Skeletal muscle tissue (tissue), 4 donors: Measurements from ENCODE around the gene ZNF609. TPM values are rescaled to one million over a fixed set of nuclear protein-coding genes. Genes with fewer than 3 reads are reported as not detected.

ENCODE experiments used
- H3K27ac ChIP-seq: one replicate; pipeline ENCODE4 v1.7.0; 2013; ENCODE audit warnings: mild to moderate bottlenecking, low read depth, low read length, inconsistent platforms
- H3K27me3 ChIP-seq, 3 donors: one replicate each; pipeline ENCODE4 v1.7.0; 2013; ENCODE audit warnings: low read length in 3 of 3; ENCODE audit not compliant: control insufficient read depth in 3 of 3, insufficient read depth in 3 of 3
- H3K36me3 ChIP-seq, 3 donors: one replicate each; pipeline ENCODE4 v1.7.0; 2013; ENCODE audit warnings: low read length in 3 of 3; ENCODE audit not compliant: control insufficient read depth in 3 of 3, insufficient read depth in 3 of 3
- H3K4me1 ChIP-seq, 3 donors: one replicate each; pipeline ENCODE4 v1.7.0; 2013; ENCODE audit warnings: low read length in 3 of 3, mild to moderate bottlenecking in 3 of 3; ENCODE audit not compliant: control insufficient read depth in 3 of 3, insufficient read depth in 3 of 3
- H3K4me3 ChIP-seq, 3 donors: one replicate each; pipeline ENCODE4 v1.7.0; 2013; ENCODE audit warnings: low read length in 3 of 3
- H3K9ac ChIP-seq, 3 donors: one replicate each; pipeline ENCODE4 v1.7.0; 2013; ENCODE audit warnings: low read length in 3 of 3, mild to moderate bottlenecking in 3 of 3, moderate library complexity in 2 of 3, low read depth in 1 of 3
- H3K9me3 ChIP-seq, 3 donors: one replicate each; pipeline ENCODE4 v1.7.0; 2013; ENCODE audit warnings: low read length in 3 of 3; ENCODE audit not compliant: control insufficient read depth in 3 of 3
- total RNA-seq: library from RNA; depleted of rRNA; stranded (reverse); fragments of >200 nt; gene quantifications from one replicate; pipeline ENCODE4 v1.2.3, GENCODE V29; 2014
- donor health status: Osteomylitis.

ZNF609 gene
- total RNA-seq, 1 donor from 2014 or later, result 13.6 TPM

DNA sequence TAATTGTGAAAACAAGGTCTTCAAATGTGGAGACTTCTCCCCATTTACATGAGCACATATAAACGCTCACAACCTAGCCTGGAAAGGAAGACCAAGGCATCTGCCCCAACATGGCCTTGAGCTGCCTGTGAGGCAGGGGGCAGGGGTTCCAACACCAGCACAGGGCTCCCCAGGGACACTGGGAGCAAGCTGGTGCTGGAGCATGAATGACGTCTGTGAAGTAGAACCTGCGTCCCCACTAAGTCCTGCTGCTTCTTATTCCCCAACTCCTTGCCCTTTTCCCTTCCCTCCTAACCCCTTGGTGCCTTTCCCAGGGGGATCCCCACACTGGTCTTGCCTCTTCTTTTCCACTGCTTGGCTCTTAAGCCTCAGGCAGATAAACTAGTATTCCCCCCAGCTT, 221.9 kb downstream of the ZNF609 start:
- H3K9ac ChIP-seq, result no peak overlapping the region
- no peak overlapping the region for H3K27ac ChIP-seq
- H3K4me3 ChIP-seq, result no peak overlapping the region
- H3K27me3 ChIP-seq, result no peaks in the 10 kb centered on the region
- no peaks in the 10 kb centered on the region for H3K9me3 ChIP-seq
- peaks cover 19 to 61% (median 51%) of the 10 kb centered on the region in 3 donors for H3K36me3 ChIP-seq
- H3K4me1 ChIP-seq, result peaks cover 4 to 11% (median 6%) of the 10 kb centered on the region in 3 donors

DNA sequence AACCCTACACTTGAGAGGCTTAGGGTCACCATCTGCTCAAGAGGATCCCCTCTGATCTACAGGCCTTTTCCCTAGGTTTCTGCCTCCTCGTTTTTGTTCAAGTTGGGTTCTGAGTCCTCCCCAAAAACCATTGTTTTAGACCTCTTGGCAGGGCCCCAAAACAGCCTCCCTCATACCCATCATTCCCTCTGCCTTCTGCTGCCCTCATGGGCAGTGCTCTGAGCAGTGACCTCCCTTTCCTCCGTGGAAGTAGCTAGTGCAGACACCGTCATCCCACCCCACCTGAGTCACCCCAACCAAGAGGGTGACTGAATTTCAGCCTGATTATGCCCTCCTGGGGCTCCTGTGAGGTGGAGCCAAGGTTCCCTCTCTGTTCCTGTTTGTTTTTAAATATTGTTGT, 223.0 kb downstream of the ZNF609 start:
- H3K9me3 ChIP-seq, result no peaks in the 10 kb centered on the region
- H3K27me3 ChIP-seq, result no peaks in the 10 kb centered on the region
- H3K4me1 ChIP-seq, result peaks cover 15 to 22% (median 16%) of the 10 kb centered on the region in 3 donors
- no peak overlapping the region for H3K27ac ChIP-seq
- H3K36me3 ChIP-seq, result peaks cover 21 to 63% (median 54%) of the 10 kb centered on the region in 3 donors
- no peak overlapping the region for H3K4me3 ChIP-seq
- no peak overlapping the region for H3K9ac ChIP-seq

DNA sequence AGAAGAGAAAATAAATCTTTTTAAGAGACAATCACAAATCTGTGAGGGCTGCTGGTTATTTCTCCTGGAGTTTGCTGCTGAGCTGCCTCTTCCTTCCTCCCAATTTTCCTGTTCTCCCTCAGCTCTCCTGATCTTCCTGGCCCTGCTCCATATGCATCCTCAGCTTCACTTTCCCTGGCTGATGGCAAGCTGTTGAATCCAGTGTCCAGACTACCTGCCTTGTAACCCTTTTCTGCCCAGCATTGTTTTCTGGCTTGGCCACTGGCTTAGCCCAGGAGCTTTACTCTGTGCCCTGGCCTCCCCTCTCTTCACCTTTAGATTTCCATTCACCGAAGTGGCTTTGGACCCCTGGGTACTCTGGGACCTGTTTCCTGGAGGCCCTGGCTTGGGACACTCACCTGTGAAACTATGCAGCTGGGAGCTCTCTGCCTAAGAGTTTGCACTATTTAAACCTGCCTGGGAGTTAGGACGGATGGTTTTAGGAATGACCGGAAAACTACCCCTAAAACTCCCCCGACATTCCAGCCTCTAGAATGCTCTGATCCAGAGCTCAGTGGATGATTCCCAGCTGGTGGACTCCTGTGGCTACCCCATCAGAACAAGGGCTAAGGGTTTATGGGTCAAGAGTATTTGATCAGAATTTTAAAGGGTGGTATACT, 225.0 kb downstream of the ZNF609 start:
- Histone ChIP-seq H3K9ac (no peak overlapping the region), H3K36me3 (peaks cover 24 to 61% (median 52%) of the 10 kb centered on the region in 3 donors), H3K4me3 (no peak overlapping the region), H3K27me3 (no peaks in the 10 kb centered on the region), H3K27ac (no peak overlapping the region), H3K4me1 (peaks cover 28 to 37% (median 31%) of the 10 kb centered on the region in 3 donors), H3K9me3 (no peaks in the 10 kb centered on the region)

DNA sequence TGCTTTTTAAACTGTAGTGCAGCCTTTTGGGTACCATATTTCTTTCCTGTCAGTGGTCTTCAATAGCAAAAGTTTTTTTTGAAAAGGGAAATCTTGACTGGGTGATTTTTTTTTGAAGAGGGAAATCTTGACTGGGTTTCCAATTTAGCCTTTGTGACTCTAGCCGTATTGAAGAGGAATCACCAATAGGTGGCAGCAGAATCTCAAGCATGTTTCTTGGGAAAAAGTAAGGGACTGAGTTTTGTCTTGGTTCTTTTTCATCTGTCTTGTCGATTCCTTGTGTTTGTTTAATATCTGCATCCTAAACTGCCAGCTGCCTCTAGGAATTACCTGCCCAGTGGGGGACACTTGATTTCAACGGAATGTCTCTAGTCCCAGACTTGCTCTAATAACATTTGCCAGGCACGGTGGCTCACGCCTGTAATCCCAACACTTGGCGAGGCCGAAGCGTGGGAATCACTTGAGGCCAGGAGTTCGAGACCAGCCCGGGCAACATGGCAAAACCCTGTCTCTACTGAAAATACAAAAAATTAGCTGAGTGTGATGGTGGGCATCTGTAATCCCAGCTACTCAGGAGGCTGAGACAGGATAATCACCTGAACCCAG, 225.9 kb downstream of the ZNF609 start:
- no peak overlapping the region for H3K27ac ChIP-seq
- peaks cover 37 to 45% (median 39%) of the 10 kb centered on the region in 3 donors for H3K4me1 ChIP-seq

DNA sequence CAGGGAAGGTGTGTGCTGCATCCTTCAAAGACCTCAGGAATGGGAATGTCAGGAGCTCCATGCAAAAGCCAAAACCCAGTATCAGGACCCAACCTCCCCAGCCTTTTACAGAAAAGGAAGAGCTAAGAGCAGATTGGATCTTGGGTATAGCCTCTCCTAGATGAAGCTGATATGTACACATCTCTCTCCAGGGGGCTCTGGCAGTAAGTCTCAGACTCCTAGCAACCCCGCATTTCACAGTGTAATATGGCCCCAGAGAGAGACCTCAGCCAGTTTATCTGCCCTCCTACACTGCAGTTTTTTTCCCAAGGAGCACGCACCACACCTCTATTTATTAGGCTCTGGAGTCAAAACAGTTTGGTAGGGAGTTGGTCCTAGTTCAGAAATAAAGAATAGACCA, 226.8 kb downstream of the ZNF609 start:
- Histone ChIP-seq H3K27me3 (no peaks in the 10 kb centered on the region), H3K4me1 (peaks cover 44 to 51% (median 48%) of the 10 kb centered on the region in 3 donors), H3K27ac (peak overlapping the region; percentile 38), H3K9ac (peak overlapping the region in 1 of 3 donors; percentile 66), H3K4me3 (no peak overlapping the region), H3K36me3 (peaks cover 23 to 57% (median 48%) of the 10 kb centered on the region in 3 donors), H3K9me3 (no peaks in the 10 kb centered on the region)

More for the DNA sequence above, 225.9 kb downstream of the ZNF609 start:
- H3K9me3 ChIP-seq, result no peaks in the 10 kb centered on the region
- H3K9ac ChIP-seq, result no peak overlapping the region
- H3K27me3 ChIP-seq, result no peaks in the 10 kb centered on the region
- no peak overlapping the region for H3K4me3 ChIP-seq
- H3K36me3 ChIP-seq, result peaks cover 26 to 61% (median 55%) of the 10 kb centered on the region in 3 donors

DNA sequence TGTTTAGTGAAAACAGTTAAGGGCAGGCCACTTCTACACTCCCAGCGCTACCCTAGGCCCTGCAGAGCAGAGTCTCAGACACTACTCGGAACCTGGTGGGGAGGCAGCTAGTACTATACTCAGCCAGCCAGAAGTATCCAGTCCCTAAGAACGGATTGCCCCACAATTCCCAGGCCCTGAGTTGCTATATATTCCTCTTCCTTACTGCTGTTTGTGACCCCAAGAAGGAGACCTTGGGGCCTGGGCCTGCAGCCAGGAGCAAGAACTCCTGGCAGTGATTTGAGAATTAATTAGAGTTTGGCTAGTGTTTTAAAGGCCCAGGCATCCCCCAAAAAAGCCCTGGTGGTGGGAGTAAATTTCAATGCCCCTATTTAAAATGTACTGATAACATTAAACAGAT, 227.3 kb downstream of the ZNF609 start:
- H3K9me3 ChIP-seq, result no peaks in the 10 kb centered on the region
- H3K4me1 ChIP-seq, result peaks cover 45 to 57% (median 53%) of the 10 kb centered on the region in 3 donors
- peaks cover 21 to 54% (median 46%) of the 10 kb centered on the region in 3 donors for H3K36me3 ChIP-seq
- H3K4me3 ChIP-seq, result no peak overlapping the region
- H3K9ac ChIP-seq, result peak overlapping the region in 2 of 3 donors; percentile 66
- H3K27ac ChIP-seq, result peak overlapping the region; percentile 38
- no peaks in the 10 kb centered on the region for H3K27me3 ChIP-seq

DNA sequence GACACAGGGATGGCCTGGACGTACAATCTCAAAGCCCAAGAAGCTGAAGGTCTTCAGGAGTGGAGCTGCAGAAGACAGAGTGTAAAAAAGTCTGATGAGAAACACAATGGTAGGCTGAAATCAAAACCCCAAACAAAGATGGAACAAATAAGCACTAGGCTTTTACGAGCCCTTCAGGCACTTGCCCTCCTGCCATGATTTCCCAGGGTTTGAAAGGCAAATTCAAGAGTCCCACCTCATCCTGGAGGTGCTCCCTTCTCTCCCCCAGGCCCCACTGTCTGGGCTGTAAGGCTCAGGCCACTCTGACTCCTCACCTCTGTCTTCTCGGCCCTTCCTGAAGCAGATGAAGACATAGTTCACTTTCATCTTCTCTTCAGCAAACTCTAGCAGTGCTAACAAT, 228.4 kb downstream of the ZNF609 start:
- Histone ChIP-seq H3K9me3 (no peaks in the 10 kb centered on the region), H3K27ac (peak overlapping the region; percentile 4), H3K4me1 (peaks cover 55 to 63% (median 63%) of the 10 kb centered on the region in 3 donors), H3K27me3 (no peaks in the 10 kb centered on the region), H3K36me3 (peaks cover 21 to 49% (median 46%) of the 10 kb centered on the region in 3 donors), H3K9ac (peak overlapping the region; percentile 1 to 66 (median 45)), H3K4me3 (no peak overlapping the region)

DNA sequence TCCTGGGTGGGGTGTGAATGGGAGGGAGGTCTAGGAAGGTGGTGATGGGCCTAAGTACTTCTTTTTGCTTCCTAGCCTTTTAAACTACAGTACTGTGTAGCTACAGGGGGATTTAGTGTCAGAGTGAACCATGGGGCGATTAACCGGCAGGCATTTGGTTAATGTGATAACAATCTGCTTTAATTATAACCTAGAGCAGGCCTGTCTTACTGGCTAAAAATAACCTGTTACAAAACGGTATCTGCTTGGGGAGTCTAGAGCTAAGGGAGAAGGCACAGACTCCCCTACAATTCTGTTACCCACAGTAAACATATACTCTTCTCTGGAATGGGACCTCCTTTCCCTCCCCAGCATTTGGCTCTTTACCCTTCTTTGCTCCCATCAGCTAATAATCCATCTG, 229.6 kb downstream of the ZNF609 start:
- Histone ChIP-seq H3K4me1 (peaks cover 63 to 73% (median 70%) of the 10 kb centered on the region in 3 donors), H3K9me3 (no peaks in the 10 kb centered on the region), H3K9ac (peak overlapping the region; percentile 34 to 78 (median 60)), H3K27me3 (no peaks in the 10 kb centered on the region), H3K36me3 (peaks cover 21 to 43% (median 39%) of the 10 kb centered on the region in 3 donors), H3K27ac (peak overlapping the region; percentile 87), H3K4me3 (peak overlapping the region; percentile 19 to 37 (median 29))

DNA sequence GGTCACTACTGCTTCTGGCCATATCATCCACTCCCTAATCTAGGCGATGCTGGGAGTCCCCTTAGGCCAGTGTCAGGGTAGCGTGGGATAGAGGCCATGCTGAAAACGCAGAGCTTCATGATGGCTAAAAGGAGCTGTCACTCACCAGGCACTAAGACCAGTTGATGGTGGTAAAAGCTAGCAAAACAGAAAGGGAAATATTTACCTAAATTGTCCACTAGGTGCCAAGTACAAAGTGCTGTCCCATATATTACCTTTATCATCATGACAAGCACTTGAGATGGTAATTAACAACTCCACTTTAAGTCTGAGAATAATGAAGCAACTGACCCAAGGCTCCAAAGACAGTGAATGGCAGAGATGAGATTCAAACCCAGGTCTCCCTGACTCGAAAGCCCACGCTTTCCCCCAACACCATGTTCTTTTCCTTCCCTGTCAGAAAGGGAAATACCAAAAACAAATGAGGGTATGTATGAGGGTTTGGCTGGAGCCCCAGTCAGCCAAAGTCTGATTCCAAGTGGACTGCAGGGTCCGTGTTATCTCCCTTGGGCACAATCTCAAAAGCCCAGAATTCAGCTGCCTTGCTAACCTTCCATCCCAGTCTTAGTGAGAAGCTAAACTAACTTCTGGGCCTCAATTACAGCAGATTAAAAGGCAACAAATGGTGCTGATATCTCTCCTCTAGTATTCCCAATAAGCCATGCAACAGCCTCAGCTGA, 230.4 kb downstream of the ZNF609 start:
- peak overlapping the region; percentile 14 to 23 (median 19) for H3K4me3 ChIP-seq
- H3K36me3 ChIP-seq, result peaks cover 19 to 39% (median 39%) of the 10 kb centered on the region in 3 donors
- H3K9ac ChIP-seq, result peak overlapping the region; percentile 59 to 78 (median 60)
- peaks cover 69 to 80% (median 77%) of the 10 kb centered on the region in 3 donors for H3K4me1 ChIP-seq
- peak overlapping the region; percentile 87 for H3K27ac ChIP-seq
- H3K27me3 ChIP-seq, result no peaks in the 10 kb centered on the region
- no peaks in the 10 kb centered on the region for H3K9me3 ChIP-seq
